HepG2 (cell line): ENCODE data around the gene ZMYND10. TPM values are rescaled to one million over a fixed set of nuclear protein-coding genes. Genes with fewer than 3 reads are reported as not detected.

Experiments used
- CCAR2 ChIP-seq: fragments of 200-400 bp; formaldehyde crosslinking; optimal IDR thresholded peaks from 2 replicates; pipeline ENCODE3; 2018; ENCODE audit warnings: low read depth, mild to moderate bottlenecking, low read length, moderate library complexity
- CEBPG ChIP-seq: IDR thresholded peaks from 2 replicates; pipeline ENCODE4 v1.6.1; 2016
- HNRNPK ChIP-seq: fragments of 200-400 bp; formaldehyde crosslinking; IDR thresholded peaks from 2 replicates; pipeline ENCODE4 v1.6.1; 2018; ENCODE audit warnings: low read length, low read depth, moderate library complexity, mild to moderate bottlenecking; ENCODE audit not compliant: poor library complexity, severe bottlenecking
- JUN ChIP-seq: sonication (generic); formaldehyde crosslinking; IDR thresholded peaks from 2 replicates; pipeline ENCODE4 v1.4.0; 2020; ENCODE audit warnings: mild to moderate bottlenecking, missing genetic modification reagents
- KLF16 ChIP-seq, 2 experiments: sonication (generic) in 1 of 2; formaldehyde crosslinking in 1 of 2; IDR thresholded peaks; 2 replicates each; pipeline versions ENCODE4 v1.6.1 to v1.8.0; 2016 to 2023; ENCODE audit warnings: missing genetic modification reagents in 2 of 2, missing compliant biosample characterization in 1 of 2
- KMT2B ChIP-seq: IDR thresholded peaks from 2 replicates; pipeline ENCODE4 v1.6.1; 2016; ENCODE audit warnings: missing genetic modification reagents, missing compliant biosample characterization
- MBNL3 ChIP-seq: fragments of 250-450 bp; sonication (Bioruptor Pico); conservative IDR thresholded peaks from 2 replicates; pipeline ENCODE4 v1.8.0; 2022; ENCODE audit warnings: mild to moderate bottlenecking, inconsistent platforms
- NFATC3 ChIP-seq: sonication (generic); formaldehyde crosslinking; IDR thresholded peaks from 2 replicates; pipeline ENCODE4 v1.5.1; 2020; ENCODE audit warnings: mild to moderate bottlenecking, missing genetic modification reagents
- SAFB2 ChIP-seq: sonication (generic); formaldehyde crosslinking; IDR thresholded peaks from 2 replicates; pipeline ENCODE4 v1.5.1; 2020; ENCODE audit warnings: missing genetic modification reagents, low read depth, mild to moderate bottlenecking, borderline replicate concordance
- ZC3H13 ChIP-seq: sonication (generic); formaldehyde crosslinking; IDR thresholded peaks from 2 replicates; pipeline ENCODE4 v1.8.1; 2023; ENCODE audit warnings: mild to moderate bottlenecking, missing genetic modification reagents, moderate library complexity
- ZFY ChIP-seq: sonication (generic); formaldehyde crosslinking; IDR thresholded peaks from 2 replicates; pipeline ENCODE4 v1.4.0; 2020; ENCODE audit warnings: missing genetic modification reagents
- ZNF30 ChIP-seq: sonication (generic); formaldehyde crosslinking; IDR thresholded peaks from 2 replicates; pipeline ENCODE4 v1.5.0; 2020; ENCODE audit warnings: mild to moderate bottlenecking, missing genetic modification reagents
- polyA plus RNA-seq, 8 experiments: library from polyadenylated mRNA; depleted of rRNA in 3 of 8; stranded (reverse) in 7 of 8; unstranded in 1 of 8; fragments of >200 nt; fragmentation: Illumina TruSeq in 4 of 8; extraction: Trizol in 4 of 8; gene quantifications; 2 replicates each; pipeline versions ENCODE4 v1.2.1 to v1.2.3, GENCODE V29; 2011 to 2016; ENCODE audit warnings: low read depth in 4 of 8, missing spikeins in 1 of 8, mixed read lengths in 1 of 8; ENCODE audit not compliant: insufficient read depth in 1 of 8
- total RNA-seq, 5 experiments: library from RNA; depleted of rRNA; stranded (reverse); fragments of >200 nt; fragmentation: Illumina TruSeq; extraction: Trizol; gene quantifications; 2 replicates each; pipeline ENCODE4 v1.2.3, GENCODE V29; 2016; ENCODE audit warnings: low read depth in 1 of 5
- TF ChIP-seq, protein P1 (sequence below): sonication (generic); formaldehyde crosslinking; IDR thresholded peaks from 2 replicates; pipeline ENCODE4 v1.4.0; 2020; ENCODE audit warnings: mild to moderate bottlenecking, missing genetic modification reagents
- TF ChIP-seq, protein P2 (sequence below): sonication (generic); formaldehyde crosslinking; conservative IDR thresholded peaks from 2 replicates; pipeline ENCODE4 v1.5.0; 2020; ENCODE audit warnings: missing genetic modification reagents
- TF ChIP-seq, protein P3 (sequence below): IDR thresholded peaks from 2 replicates; pipeline ENCODE4 v1.6.1; 2012; ENCODE audit warnings: low read length, improper control_type of control experiment
- TF ChIP-seq, protein P4 (sequence below): sonication (generic); formaldehyde crosslinking; conservative IDR thresholded peaks from 2 replicates; pipeline ENCODE4 v1.4.0; 2020; ENCODE audit warnings: missing genetic modification reagents

Gene ZMYND10
- total and polyA plus RNA-seq, 2 of the 13 experiments (the other 11 are each of a cell fraction or from before 2014, with no cell fraction given) = 0.60 to 0.74 TPM

DNA sequence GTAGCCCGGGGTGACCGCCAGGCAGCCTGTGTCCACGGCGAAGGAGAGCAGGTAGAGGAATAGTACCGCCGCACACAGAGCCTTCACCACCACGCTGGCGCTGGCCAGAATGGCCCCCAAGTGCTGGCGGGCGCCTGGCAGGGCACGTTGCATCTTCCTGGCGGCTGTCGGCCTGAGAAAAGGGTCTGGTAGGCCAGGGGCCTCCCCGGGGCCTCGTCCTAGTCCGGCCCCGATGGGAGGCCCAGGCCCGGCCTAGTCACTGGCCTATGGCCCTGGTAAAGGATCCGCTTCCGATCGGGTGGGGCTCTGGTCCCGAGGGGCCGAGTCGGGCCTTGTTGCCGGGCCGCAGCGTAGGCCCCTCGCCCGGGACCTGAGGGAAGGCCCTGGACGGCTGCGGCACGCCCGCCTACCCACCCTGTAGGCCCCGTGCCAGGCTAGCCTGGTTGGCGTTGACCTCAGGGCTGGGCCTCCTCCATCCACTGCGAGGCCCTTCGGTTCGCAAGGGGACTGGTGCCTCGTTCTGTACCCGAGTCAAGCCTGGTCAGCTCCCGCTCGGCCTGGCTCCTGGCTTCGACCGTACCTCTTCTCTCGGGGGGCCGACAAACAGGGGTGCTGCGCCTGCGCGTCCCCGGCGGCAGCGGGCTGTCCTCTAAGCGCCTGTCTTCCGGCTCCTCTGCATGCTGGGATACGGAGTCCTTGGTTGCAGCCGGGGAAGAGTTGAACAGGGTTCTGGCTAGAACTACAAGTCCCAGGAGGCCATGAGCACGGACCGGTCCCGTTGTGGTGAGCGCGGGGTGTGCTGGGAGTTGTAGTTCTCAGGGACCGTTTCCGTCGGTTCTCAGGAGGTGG lies 13.6 kb upstream of the ZMYND10 start, which contains the start of gene TMEM115 (continued):
- TF ChIP-seq, protein P1, sequence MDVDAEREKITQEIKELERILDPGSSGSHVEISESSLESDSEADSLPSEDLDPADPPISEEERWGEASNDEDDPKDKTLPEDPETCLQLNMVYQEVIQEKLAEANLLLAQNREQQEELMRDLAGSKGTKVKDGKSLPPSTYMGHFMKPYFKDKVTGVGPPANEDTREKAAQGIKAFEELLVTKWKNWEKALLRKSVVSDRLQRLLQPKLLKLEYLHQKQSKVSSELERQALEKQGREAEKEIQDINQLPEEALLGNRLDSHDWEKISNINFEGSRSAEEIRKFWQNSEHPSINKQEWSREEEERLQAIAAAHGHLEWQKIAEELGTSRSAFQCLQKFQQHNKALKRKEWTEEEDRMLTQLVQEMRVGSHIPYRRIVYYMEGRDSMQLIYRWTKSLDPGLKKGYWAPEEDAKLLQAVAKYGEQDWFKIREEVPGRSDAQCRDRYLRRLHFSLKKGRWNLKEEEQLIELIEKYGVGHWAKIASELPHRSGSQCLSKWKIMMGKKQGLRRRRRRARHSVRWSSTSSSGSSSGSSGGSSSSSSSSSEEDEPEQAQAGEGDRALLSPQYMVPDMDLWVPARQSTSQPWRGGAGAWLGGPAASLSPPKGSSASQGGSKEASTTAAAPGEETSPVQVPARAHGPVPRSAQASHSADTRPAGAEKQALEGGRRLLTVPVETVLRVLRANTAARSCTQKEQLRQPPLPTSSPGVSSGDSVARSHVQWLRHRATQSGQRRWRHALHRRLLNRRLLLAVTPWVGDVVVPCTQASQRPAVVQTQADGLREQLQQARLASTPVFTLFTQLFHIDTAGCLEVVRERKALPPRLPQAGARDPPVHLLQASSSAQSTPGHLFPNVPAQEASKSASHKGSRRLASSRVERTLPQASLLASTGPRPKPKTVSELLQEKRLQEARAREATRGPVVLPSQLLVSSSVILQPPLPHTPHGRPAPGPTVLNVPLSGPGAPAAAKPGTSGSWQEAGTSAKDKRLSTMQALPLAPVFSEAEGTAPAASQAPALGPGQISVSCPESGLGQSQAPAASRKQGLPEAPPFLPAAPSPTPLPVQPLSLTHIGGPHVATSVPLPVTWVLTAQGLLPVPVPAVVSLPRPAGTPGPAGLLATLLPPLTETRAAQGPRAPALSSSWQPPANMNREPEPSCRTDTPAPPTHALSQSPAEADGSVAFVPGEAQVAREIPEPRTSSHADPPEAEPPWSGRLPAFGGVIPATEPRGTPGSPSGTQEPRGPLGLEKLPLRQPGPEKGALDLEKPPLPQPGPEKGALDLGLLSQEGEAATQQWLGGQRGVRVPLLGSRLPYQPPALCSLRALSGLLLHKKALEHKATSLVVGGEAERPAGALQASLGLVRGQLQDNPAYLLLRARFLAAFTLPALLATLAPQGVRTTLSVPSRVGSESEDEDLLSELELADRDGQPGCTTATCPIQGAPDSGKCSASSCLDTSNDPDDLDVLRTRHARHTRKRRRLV (CRISPR knock-in tag) = no peak
- TF ChIP-seq ZFY (CRISPR knock-in tag) (peak; percentile 100), KMT2B (CRISPR knock-in tag) (peak; percentile 84), CEBPG (CRISPR knock-in tag) (no peak; the same call in 1 of the 2 replicates), CCAR2 (no peak), HNRNPK (no peak), NFATC3 (no peak), MBNL3 (CRISPR knock-in tag) (no peak), KLF16 (CRISPR knock-in tag; IDR thresholded peaks at IDR 0.05) (peak in 1 of 2 experiments; percentile 82; a peak in 2 of 4 replicates), ZNF30 (no peak), JUN (peak; percentile 31; the same call in 1 of the 2 replicates), ZC3H13 (CRISPR knock-in tag) (no peak), SAFB2 (CRISPR knock-in tag) (peak; percentile 85; the same call in 1 of the 2 replicates)
- TF ChIP-seq, protein P2, sequence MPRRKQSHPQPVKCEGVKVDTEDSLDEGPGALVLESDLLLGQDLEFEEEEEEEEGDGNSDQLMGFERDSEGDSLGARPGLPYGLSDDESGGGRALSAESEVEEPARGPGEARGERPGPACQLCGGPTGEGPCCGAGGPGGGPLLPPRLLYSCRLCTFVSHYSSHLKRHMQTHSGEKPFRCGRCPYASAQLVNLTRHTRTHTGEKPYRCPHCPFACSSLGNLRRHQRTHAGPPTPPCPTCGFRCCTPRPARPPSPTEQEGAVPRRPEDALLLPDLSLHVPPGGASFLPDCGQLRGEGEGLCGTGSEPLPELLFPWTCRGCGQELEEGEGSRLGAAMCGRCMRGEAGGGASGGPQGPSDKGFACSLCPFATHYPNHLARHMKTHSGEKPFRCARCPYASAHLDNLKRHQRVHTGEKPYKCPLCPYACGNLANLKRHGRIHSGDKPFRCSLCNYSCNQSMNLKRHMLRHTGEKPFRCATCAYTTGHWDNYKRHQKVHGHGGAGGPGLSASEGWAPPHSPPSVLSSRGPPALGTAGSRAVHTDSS = no peak
- TF ChIP-seq, protein P3, sequence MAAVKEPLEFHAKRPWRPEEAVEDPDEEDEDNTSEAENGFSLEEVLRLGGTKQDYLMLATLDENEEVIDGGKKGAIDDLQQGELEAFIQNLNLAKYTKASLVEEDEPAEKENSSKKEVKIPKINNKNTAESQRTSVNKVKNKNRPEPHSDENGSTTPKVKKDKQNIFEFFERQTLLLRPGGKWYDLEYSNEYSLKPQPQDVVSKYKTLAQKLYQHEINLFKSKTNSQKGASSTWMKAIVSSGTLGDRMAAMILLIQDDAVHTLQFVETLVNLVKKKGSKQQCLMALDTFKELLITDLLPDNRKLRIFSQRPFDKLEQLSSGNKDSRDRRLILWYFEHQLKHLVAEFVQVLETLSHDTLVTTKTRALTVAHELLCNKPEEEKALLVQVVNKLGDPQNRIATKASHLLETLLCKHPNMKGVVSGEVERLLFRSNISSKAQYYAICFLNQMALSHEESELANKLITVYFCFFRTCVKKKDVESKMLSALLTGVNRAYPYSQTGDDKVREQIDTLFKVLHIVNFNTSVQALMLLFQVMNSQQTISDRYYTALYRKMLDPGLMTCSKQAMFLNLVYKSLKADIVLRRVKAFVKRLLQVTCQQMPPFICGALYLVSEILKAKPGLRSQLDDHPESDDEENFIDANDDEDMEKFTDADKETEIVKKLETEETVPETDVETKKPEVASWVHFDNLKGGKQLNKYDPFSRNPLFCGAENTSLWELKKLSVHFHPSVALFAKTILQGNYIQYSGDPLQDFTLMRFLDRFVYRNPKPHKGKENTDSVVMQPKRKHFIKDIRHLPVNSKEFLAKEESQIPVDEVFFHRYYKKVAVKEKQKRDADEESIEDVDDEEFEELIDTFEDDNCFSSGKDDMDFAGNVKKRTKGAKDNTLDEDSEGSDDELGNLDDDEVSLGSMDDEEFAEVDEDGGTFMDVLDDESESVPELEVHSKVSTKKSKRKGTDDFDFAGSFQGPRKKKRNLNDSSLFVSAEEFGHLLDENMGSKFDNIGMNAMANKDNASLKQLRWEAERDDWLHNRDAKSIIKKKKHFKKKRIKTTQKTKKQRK = no peak
- TF ChIP-seq, protein P4, sequence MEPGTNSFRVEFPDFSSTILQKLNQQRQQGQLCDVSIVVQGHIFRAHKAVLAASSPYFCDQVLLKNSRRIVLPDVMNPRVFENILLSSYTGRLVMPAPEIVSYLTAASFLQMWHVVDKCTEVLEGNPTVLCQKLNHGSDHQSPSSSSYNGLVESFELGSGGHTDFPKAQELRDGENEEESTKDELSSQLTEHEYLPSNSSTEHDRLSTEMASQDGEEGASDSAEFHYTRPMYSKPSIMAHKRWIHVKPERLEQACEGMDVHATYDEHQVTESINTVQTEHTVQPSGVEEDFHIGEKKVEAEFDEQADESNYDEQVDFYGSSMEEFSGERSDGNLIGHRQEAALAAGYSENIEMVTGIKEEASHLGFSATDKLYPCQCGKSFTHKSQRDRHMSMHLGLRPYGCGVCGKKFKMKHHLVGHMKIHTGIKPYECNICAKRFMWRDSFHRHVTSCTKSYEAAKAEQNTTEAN (CRISPR knock-in tag) = no peak; the same call in 1 of the 2 replicates
